K562 (cell line): ENCODE measurements around the gene CTH. TPM values are rescaled to one million over a fixed set of nuclear protein-coding genes. Genes with fewer than 3 reads are reported as not detected.

Source experiments
- ATAC-seq: fragments of 200-7000 bp; cut with Tn5 transposase; 3 replicates; pipeline ENCODE4 v1.9.1; 2020; ENCODE audit warnings: moderate library complexity
- BruUV-seq: library from RNA; stranded (reverse); fragments of 400-500 nt; replicated peaks from 2 replicates; lab custom pipeline; 2021; lab: Mats Ljungman, UMichigan
- CTCF ChIA-PET: fragments of 300-600 bp; formaldehyde crosslinking; extraction: SDS; loops from one replicate; lab custom pipeline; 2021; ENCODE audit warnings: low intra/inter-chr PET ratio; lab: Yijun Ruan, JAX
- POLR2A ChIA-PET: fragments of 300-600, 350-650 bp; sonication (Branson Sonifier 250); formaldehyde crosslinking; extraction: SDS; loops from one replicate; lab custom pipeline; 2021; ENCODE audit warnings: antibody characterized with exemption, inconsistent platforms; lab: Yijun Ruan, JAX
- DNase-seq, 4 experiments: peaks; one replicate each; pipeline versions ENCODE4 v3.0.0 to v3.0.0-alpha.2; 2011 to 2018; ENCODE audit warnings: low spot score in 3 of 4, mixed read lengths in 3 of 4; ENCODE audit errors: extremely low read depth in 1 of 4
- FAIRE-seq: peaks from 2 replicates; lab custom pipeline; 2011; peaks lifted over from hg19 to GRCh38; lab: Jason Lieb, UNC
- H2AFZ ChIP-seq: 2 replicates; pipeline ENCODE4 v1.6.0; 2011; ENCODE audit warnings: low read depth, low read length, control low read depth, inconsistent platforms
- H3K27ac ChIP-seq: fragments of 200-600 bp; 3 replicates; pipeline ENCODE4 v1.8.0; 2011; ENCODE audit warnings: low read depth, mild to moderate bottlenecking, control low read depth, inconsistent platforms, low read length, moderate library complexity, mixed read lengths; ENCODE audit errors: extremely low read depth
- H3K27me3 ChIP-seq, 2 experiments: fragments of 300-600 bp in 1 of 2; 2 replicates in 1 of 2; 3 replicates in 1 of 2; pipeline versions ENCODE4 v1.6.0 to v1.8.0; 2011; ENCODE audit warnings: inconsistent platforms in 2 of 2, low read length in 2 of 2, mild to moderate bottlenecking in 1 of 2, mixed read lengths in 1 of 2, moderate library complexity in 1 of 2; ENCODE audit not compliant: control insufficient read depth in 2 of 2, insufficient read depth in 2 of 2
- H3K36me3 ChIP-seq: fragments of 300-600 bp; 3 replicates; pipeline ENCODE4 v1.8.0; 2011; ENCODE audit warnings: mild to moderate bottlenecking, low read length, inconsistent platforms; ENCODE audit not compliant: control insufficient read depth, insufficient read depth
- H3K4me1 ChIP-seq, 2 experiments: fragments of 200-600 bp in 1 of 2; replicated peaks in 1 of 2; 2 replicates in 1 of 2; 3 replicates in 1 of 2; pipeline versions ENCODE4 v1.5.1 to v1.8.0; 2011; ENCODE audit warnings: inconsistent platforms in 2 of 2, low read length in 2 of 2, mild to moderate bottlenecking in 1 of 2, mixed read lengths in 1 of 2, moderate library complexity in 1 of 2; ENCODE audit not compliant: control insufficient read depth in 2 of 2, insufficient read depth in 2 of 2
- H3K4me2 ChIP-seq: 2 replicates; pipeline ENCODE4 v1.6.1; 2011; ENCODE audit warnings: low read length, control low read depth, inconsistent platforms, mixed read lengths; ENCODE audit not compliant: insufficient read depth
- H3K4me3 ChIP-seq: fragments of 200-600 bp; sonication (generic), shearing (Covaris generic); 2 replicates; pipeline ENCODE4 v1.5.1; 2016; ENCODE audit warnings: control low read depth, inconsistent platforms
- H3K79me2 ChIP-seq: fragments of 200-600 bp; 3 replicates; pipeline ENCODE4 v1.8.0; 2011; ENCODE audit warnings: low read length, inconsistent platforms; ENCODE audit not compliant: control insufficient read depth, insufficient read depth
- H3K9ac ChIP-seq, 2 experiments: 2 replicates each; pipeline versions ENCODE4 v1.6.0 to v1.6.1; 2011; ENCODE audit warnings: low read depth in 2 of 2, low read length in 2 of 2, control low read depth in 1 of 2, inconsistent platforms in 1 of 2, mild to moderate bottlenecking in 1 of 2, mixed read lengths in 1 of 2; ENCODE audit not compliant: insufficient read depth in 1 of 2
- H3K9me1 ChIP-seq: one replicate; pipeline ENCODE4 v1.6.0; 2011; ENCODE audit warnings: inconsistent platforms, mild to moderate bottlenecking, low read length, moderate library complexity; ENCODE audit not compliant: control insufficient read depth, insufficient read depth
- H3K9me3 ChIP-seq: replicated peaks from 2 replicates; pipeline ENCODE4 v1.5.1; 2011; ENCODE audit warnings: low read depth, low read length, inconsistent platforms; ENCODE audit not compliant: control insufficient read depth, insufficient read depth
- H4K20me1 ChIP-seq: replicated peaks from 2 replicates; pipeline ENCODE4 v1.6.1; 2011; ENCODE audit warnings: low read length, inconsistent platforms, mixed read lengths; ENCODE audit not compliant: control insufficient read depth, insufficient read depth
- CBFA2T2 ChIP-seq: fragments of 450-650 bp; conservative IDR thresholded peaks from 2 replicates; pipeline ENCODE4 v1.6.1; 2017; ENCODE audit warnings: mild to moderate bottlenecking
- CEBPB ChIP-seq: fragments of 450-650 bp; IDR thresholded peaks from 2 replicates; pipeline ENCODE4 v1.6.1; 2016; ENCODE audit warnings: missing genetic modification characterization, missing compliant biosample characterization
- ESRRA ChIP-seq: fragments of 450-650 bp; IDR thresholded peaks from 2 replicates; pipeline ENCODE4 v1.6.1; 2014; ENCODE audit warnings: low read depth, mild to moderate bottlenecking, moderate library complexity, borderline replicate concordance
- EZH2 ChIP-seq: IDR thresholded peaks from 2 replicates; pipeline ENCODE4 v1.6.1; 2012; ENCODE audit warnings: low read depth, mild to moderate bottlenecking, inconsistent platforms, low read length, borderline replicate concordance
- HLTF ChIP-seq: fragments of 450-650 bp; IDR thresholded peaks from 2 replicates; pipeline ENCODE4 v1.6.1; 2016
- LCOR ChIP-seq: sonication (generic); formaldehyde crosslinking; IDR thresholded peaks from 2 replicates; pipeline ENCODE4 v1.8.0; 2022; ENCODE audit warnings: mild to moderate bottlenecking, missing genetic modification reagents
- MTA3 ChIP-seq: fragments of 450-650 bp; formaldehyde crosslinking; IDR thresholded peaks from 2 replicates; pipeline ENCODE4 v1.6.1; 2017; ENCODE audit warnings: mild to moderate bottlenecking, borderline replicate concordance
- PHB ChIP-seq: fragments of 250-450 bp; sonication (Bioruptor Pico); IDR thresholded peaks from 2 replicates; pipeline ENCODE4 v1.5.0; 2021
- POLR2AphosphoS2 ChIP-seq: IDR thresholded peaks from 2 replicates; pipeline ENCODE4 v1.6.1; 2012; ENCODE audit warnings: low read length, improper control_type of control experiment
- RAD51 ChIP-seq: fragments of 450-650 bp; IDR thresholded peaks from 2 replicates; pipeline ENCODE4 v1.7.1; 2016; ENCODE audit warnings: low read depth, mild to moderate bottlenecking, borderline replicate concordance
- SMAD2 ChIP-seq: fragments of 150-350 bp; IDR thresholded peaks from 2 replicates; pipeline ENCODE4 v1.6.1; 2014; ENCODE audit warnings: low read depth, mild to moderate bottlenecking, low read length
- SMARCE1 ChIP-seq: fragments of 450-650 bp; IDR thresholded peaks from 2 replicates; pipeline ENCODE4 v1.7.1; 2016; ENCODE audit warnings: mild to moderate bottlenecking
- ZFP30 ChIP-seq: fragments of 250-450 bp; sonication (Bioruptor Pico); IDR thresholded peaks from 2 replicates; pipeline ENCODE4 v1.8.0; 2022; ENCODE audit warnings: moderate library complexity, mild to moderate bottlenecking, inconsistent platforms, borderline replicate concordance
- ZNF174 ChIP-seq: fragments of 250-450 bp; sonication (Bioruptor Pico); IDR thresholded peaks from 2 replicates; pipeline ENCODE4 v1.4.0; 2020; ENCODE audit warnings: mild to moderate bottlenecking
- ZNF175 ChIP-seq: fragments of 200-800 bp; sonication (Bioruptor generic); IDR thresholded peaks from 2 replicates; pipeline ENCODE4 v1.6.1; 2016; ENCODE audit warnings: low read depth, mild to moderate bottlenecking, missing genetic modification characterization, missing compliant biosample characterization
- ZNF431 ChIP-seq: sonication (generic); formaldehyde crosslinking; IDR thresholded peaks from 2 replicates; pipeline ENCODE4 v1.8.0; 2022; ENCODE audit warnings: mild to moderate bottlenecking, missing genetic modification reagents
- ZNF444 ChIP-seq: fragments of 250-450 bp; sonication (Bioruptor Pico); IDR thresholded peaks from 2 replicates; pipeline ENCODE4 v1.4.0; 2020; ENCODE audit warnings: mild to moderate bottlenecking, moderate library complexity
- ZNF644 ChIP-seq: fragments of 200-800 bp; sonication (Bioruptor generic); IDR thresholded peaks from 2 replicates; pipeline ENCODE4 v1.6.1; 2016; ENCODE audit warnings: low read depth, missing genetic modification characterization, missing compliant biosample characterization
- WGBS: fragments of 100-300 bp; shearing (Covaris generic); methylation state at CpG from one replicate; pipeline ENCODE4 v1.1.6; 2016; ENCODE audit warnings: low coverage, mixed read lengths; ENCODE audit not compliant: insufficient coverage; ENCODE audit errors: missing lambda C conversion rate; 5-methylcytosine and 5-hydroxymethylcytosine counted together
- in situ Hi-C: fragments of 300-500 bp; cut with MboI; formaldehyde crosslinking; loops from 4 replicates; pipeline ENCODE4 v1.15.0; 2018; ENCODE audit warnings: inconsistent platforms, mixed read lengths
- intact Hi-C: fragments of 100-400 bp; cut with micrococcal nuclease; formaldehyde crosslinking; loops from 2 replicates; pipeline ENCODE4 v1.14.2; 2022
- polyA plus RNA-seq, 8 experiments: library from polyadenylated mRNA; depleted of rRNA in 4 of 8; stranded (reverse) in 5 of 8; unstranded in 3 of 8; fragments of >200 nt; fragmentation: Nextera tagmentation in 2 of 8; fragmentation: Illumina TruSeq in 1 of 8; extraction: Ambion mirVana in 2 of 8; extraction: Trizol in 1 of 8; gene quantifications; 2 replicates each; pipeline versions ENCODE4 v1.2.1 to v1.2.3, GENCODE V29; 2011 to 2014; ENCODE audit warnings: inconsistent platforms in 1 of 8, missing spikeins in 1 of 8
- total RNA-seq, 7 experiments: library from RNA; depleted of rRNA in 6 of 7; stranded (reverse); fragments of >200 nt in 6 of 7; fragmentation: Illumina TruSeq in 2 of 7; extraction: Trizol in 2 of 7; gene quantifications; 2 replicates each; pipeline versions ENCODE4 v1.2.1 to v1.2.3, GENCODE V29; 2011 to 2021; ENCODE audit warnings: low replicate concordance in 1 of 7
- TF ChIP-seq, protein P1 (sequence below): fragments of 250-450 bp; sonication (Bioruptor Pico); IDR thresholded peaks from 2 replicates; pipeline ENCODE4 v1.5.0; 2021
- TF ChIP-seq, protein P2 (sequence below), 2 experiments: fragments of 450-650 bp in 1 of 2; sonication (generic) in 1 of 2; formaldehyde crosslinking in 1 of 2; IDR thresholded peaks in 1 of 2; conservative IDR thresholded peaks in 1 of 2; 2 replicates each; pipeline versions ENCODE4 v1.6.1 to v1.8.1; 2016 to 2023; ENCODE audit warnings: mild to moderate bottlenecking in 2 of 2, moderate library complexity in 2 of 2, inconsistent platforms in 1 of 2, missing genetic modification reagents in 1 of 2
- TF ChIP-seq, protein P3 (sequence below): sonication (generic); formaldehyde crosslinking; IDR thresholded peaks from 2 replicates; pipeline ENCODE4 v1.8.0; 2022; ENCODE audit warnings: mild to moderate bottlenecking, missing genetic modification reagents

The CTH gene
- total and polyA plus RNA-seq, 9 of the 15 experiments (the other 6 are each of a cell fraction or from before 2014, with no cell fraction given), result 8.0 to 54.4 (median 30.9) TPM

DNA sequence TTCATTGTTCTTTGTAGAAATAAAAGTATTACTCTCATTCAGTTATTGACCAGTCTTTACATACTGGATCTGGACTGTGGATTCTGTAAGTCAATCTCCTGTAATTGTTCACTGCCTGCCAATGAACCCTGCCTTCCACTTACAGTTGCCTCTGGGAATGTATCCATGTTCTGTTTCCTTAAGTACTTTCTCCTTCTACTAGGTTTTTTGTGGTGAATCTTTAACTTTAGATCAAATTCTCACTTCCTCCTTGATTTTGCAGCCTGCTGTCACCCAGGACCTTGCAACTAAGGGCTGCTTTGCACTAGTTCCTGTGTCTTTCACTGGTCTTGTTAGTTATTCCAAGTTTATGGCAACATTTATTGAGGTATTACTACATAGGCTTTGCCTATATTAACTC, 28.4 kb upstream of the CTH start (continued):
- no peak for TF ChIP-seq SMAD2
- no peak for TF ChIP-seq POLR2AphosphoS2
- TF ChIP-seq ZNF174 (CRISPR knock-in tag), result no peak
- TF ChIP-seq SMARCE1, result no peak
- no peak for TF ChIP-seq LCOR

GRCh38 chr1:70383483-70383882, 27.6 kb upstream of the CTH start:
- ChIA-PET CTCF (no interaction called here), POLR2A (interaction anchor here (0.5 to 0.8 kb wide), 2 partner anchors 30 to 659 kb away, joined by 3 read pairs; no protein-coding TSS in a partner anchor)
- Histone ChIP-seq H3K79me2 (no peaks in the 10 kb centered on the region), H3K4me1 (no peaks in the 10 kb centered on the region), H3K4me3 (no peak overlapping the region), H2AFZ (no peak overlapping the region; the same call in 1 of the 2 replicates), H3K27me3 (no peaks in the 10 kb centered on the region), H3K9me1 (no peaks in the 10 kb centered on the region), H3K4me2 (no peak overlapping the region), H3K27ac (no peak overlapping the region), H3K36me3 (no peaks in the 10 kb centered on the region), H3K9ac (no peak overlapping the region), H3K9me3 (no peaks in the 10 kb centered on the region), H4K20me1 (no peaks in the 10 kb centered on the region)
- FAIRE-seq, result no peak
- no peak for ATAC-seq
- WGBS, result 20% methylated on average over 3 of the region's 3 CpGs
- no peak for DNase-seq
- intact Hi-C loops, result no loop called here
- in situ Hi-C loops, result no loop called here
- no TSS peak for BruUV-seq
- no peak for TF ChIP-seq ZNF175 (CRISPR knock-in tag)
- no peak for TF ChIP-seq ZFP30 (CRISPR knock-in tag)
- no peak for TF ChIP-seq ZNF431
- TF ChIP-seq EZH2, result no peak
- no peak for TF ChIP-seq CEBPB (tag)
- TF ChIP-seq ZNF444 (CRISPR knock-in tag), result no peak
- TF ChIP-seq POLR2AphosphoS2, result no peak
- TF ChIP-seq, protein P1, sequence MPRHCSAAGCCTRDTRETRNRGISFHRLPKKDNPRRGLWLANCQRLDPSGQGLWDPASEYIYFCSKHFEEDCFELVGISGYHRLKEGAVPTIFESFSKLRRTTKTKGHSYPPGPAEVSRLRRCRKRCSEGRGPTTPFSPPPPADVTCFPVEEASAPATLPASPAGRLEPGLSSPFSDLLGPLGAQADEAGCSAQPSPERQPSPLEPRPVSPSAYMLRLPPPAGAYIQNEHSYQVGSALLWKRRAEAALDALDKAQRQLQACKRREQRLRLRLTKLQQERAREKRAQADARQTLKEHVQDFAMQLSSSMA (CRISPR knock-in tag), result no peak
- TF ChIP-seq, protein P2, sequence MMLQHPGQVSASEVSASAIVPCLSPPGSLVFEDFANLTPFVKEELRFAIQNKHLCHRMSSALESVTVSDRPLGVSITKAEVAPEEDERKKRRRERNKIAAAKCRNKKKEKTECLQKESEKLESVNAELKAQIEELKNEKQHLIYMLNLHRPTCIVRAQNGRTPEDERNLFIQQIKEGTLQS (IDR thresholded peaks at IDR 0.05), result no peak
- TF ChIP-seq, protein P2 (CRISPR knock-in tag; conservative IDR thresholded peaks at IDR 0.05), result no peak
- TF ChIP-seq RAD51, result no peak
- TF ChIP-seq ESRRA, result no peak
- TF ChIP-seq PHB (CRISPR knock-in tag), result no peak
- TF ChIP-seq ZNF644 (tag), result no peak
- TF ChIP-seq CBFA2T2, result no peak
- TF ChIP-seq, protein P3, sequence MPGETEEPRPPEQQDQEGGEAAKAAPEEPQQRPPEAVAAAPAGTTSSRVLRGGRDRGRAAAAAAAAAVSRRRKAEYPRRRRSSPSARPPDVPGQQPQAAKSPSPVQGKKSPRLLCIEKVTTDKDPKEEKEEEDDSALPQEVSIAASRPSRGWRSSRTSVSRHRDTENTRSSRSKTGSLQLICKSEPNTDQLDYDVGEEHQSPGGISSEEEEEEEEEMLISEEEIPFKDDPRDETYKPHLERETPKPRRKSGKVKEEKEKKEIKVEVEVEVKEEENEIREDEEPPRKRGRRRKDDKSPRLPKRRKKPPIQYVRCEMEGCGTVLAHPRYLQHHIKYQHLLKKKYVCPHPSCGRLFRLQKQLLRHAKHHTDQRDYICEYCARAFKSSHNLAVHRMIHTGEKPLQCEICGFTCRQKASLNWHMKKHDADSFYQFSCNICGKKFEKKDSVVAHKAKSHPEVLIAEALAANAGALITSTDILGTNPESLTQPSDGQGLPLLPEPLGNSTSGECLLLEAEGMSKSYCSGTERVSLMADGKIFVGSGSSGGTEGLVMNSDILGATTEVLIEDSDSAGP (CRISPR knock-in tag), result no peak
- no peak for TF ChIP-seq HLTF
- no peak for TF ChIP-seq MTA3
